Liver (tissue), 3 donors: ENCODE results near the gene WWC1.

Experiments used
- CTCF ChIP-seq: fragments of 150-350 bp; IDR thresholded peaks from 2 replicates; pipeline ENCODE4 v1.5.1; 2017; ENCODE audit warnings: improper control_type of control experiment, low read depth, low read length; ENCODE audit not compliant: missing input control
- EGR1 ChIP-seq, 2 donors: IDR thresholded peaks; 2 replicates each; pipeline ENCODE4 v1.6.1; 2016 to 2018; ENCODE audit warnings: antibody characterized with exemption in 2 of 2, low read depth in 2 of 2
- SP1 ChIP-seq: IDR thresholded peaks from 2 replicates; pipeline ENCODE4 v1.6.1; 2018; ENCODE audit warnings: antibody characterized with exemption, mild to moderate bottlenecking
- TAF1 ChIP-seq: conservative IDR thresholded peaks from 2 replicates; pipeline ENCODE4 v1.6.1; 2016; ENCODE audit warnings: antibody characterized with exemption, mild to moderate bottlenecking
- donor health status: healthy.
- donor health status: healthy.

DNA sequence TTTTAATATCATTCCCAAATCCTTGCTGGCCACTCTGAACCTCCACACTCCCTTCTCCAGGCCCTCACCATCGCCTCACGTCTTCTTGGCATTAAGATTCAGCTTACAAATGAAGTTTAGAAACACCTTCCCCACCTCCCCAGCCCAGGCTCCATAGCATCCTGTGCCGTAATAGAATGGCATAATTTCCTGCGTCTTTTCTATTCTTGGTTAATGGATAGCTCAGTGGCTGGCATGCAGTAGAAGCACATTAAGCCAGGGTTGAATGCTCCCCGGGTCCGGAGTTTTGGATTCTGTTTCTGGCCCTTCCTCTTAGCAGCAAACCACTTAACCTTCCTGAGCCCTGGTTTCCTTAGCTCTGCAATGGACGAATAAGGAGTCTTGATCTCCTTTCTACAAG is 13.8 kb downstream of the WWC1 start:
- TF ChIP-seq EGR1 (IDR thresholded peaks at IDR 0.05; ENCODE audit: low read depth in 2 of 2) (peak in 1 of 2 donors; percentile 52), TAF1 (no peak), CTCF (no peak), SP1 (peak; percentile 84)
